HG03565 (cell line): ENCODE measurements around the gene CPNE5.
"Not testable (repeated sequence)": the region's sequence is repeated elsewhere in the genome, so short reads cannot be mapped to it uniquely, and the experiment has no call there.

Experiments
- ATAC-seq: cut with Tn5 transposase; IDR thresholded peaks from one replicate; pipeline ENCODE4 v1.9.1; 2021; ENCODE audit warnings: mild to moderate bottlenecking, moderate library complexity; ENCODE audit not compliant: unreplicated experiment

CPNE5 gene

GRCh38 chr6:36706339-36706738 lies 132.9 kb downstream of the CPNE5 start:
- ATAC-seq: no peak

- not testable (repeated sequence) for ATAC-seq
These were observed 134.2 kb downstream of the CPNE5 start for GRCh38 chr6:36704961-36705577.

DNA sequence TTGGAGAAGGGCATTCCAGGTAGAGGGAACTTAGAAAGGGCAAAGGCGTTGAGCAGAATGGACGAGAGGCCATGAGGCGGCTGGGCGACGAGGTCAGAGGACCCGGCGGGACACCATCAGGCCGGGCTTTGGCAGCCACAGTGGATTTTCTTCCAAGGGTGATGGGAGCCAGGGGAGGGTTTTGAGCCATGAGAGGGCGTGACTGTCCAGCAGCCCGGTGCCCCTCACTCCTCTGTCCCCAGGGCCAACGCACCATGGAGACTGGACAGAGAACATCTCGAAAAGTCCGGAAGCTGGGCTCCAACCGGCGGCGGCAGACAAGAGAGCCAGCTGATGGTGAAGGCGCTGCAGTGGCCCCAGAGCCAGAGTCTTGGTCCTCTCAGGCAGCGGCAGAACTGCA lies 135.3 kb downstream of the CPNE5 start:
- no peak for ATAC-seq

GRCh38 chr6:36703081-36703606 lies 136.1 kb downstream of the CPNE5 start:
- no peak for ATAC-seq

DNA sequence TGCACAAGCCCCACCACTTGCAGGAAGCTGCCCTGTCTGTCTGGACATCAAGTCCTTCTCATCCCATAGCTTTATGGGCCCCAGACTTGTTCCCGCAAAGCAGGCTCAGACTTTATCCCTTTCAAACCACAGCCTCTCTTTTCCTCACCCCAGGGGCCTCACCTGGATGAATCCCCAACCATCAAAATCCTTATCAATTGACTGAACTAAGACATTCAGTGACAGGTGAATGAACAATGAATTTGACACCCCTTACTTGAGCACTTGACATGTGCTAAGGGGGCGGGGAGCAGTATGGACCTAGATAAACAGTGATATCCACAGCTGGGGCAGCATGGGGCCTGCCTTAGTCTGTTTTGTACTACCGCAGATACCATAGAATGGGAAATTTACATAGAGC lies 136.6 kb downstream of the CPNE5 start:
- no peak for ATAC-seq

DNA sequence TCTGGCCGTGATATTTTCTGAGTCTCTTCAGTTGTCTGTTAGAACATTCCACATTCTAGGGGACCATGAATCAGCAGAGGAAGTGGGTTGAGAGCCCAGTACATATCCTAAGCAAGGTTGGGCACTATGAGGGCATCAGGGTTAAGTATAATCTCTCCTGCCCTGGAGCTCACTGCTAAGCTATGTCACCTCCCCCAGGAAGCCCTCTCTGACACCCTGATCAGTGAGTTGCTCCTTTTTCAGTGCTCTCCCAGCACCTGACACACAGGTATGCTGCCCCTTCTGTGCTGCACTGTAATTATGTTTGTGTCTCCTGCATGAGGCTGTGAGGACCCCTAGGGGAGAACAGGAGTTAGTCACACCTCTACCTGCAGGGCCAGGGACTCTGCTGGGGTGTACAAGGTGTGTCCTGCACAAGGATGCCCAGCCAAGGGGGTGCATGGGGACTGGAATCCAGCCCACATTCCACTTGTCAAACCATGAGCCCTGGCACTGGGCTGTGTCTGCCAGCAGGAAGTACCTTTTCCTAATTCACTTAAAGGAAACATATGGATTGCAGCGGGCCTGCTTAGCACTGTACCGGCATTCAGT lies 137.7 kb downstream of the CPNE5 start:
- no peak for ATAC-seq

GRCh38 chr6:36700831-36701230 lies 138.4 kb downstream of the CPNE5 start:
- ATAC-seq: no peak

DNA sequence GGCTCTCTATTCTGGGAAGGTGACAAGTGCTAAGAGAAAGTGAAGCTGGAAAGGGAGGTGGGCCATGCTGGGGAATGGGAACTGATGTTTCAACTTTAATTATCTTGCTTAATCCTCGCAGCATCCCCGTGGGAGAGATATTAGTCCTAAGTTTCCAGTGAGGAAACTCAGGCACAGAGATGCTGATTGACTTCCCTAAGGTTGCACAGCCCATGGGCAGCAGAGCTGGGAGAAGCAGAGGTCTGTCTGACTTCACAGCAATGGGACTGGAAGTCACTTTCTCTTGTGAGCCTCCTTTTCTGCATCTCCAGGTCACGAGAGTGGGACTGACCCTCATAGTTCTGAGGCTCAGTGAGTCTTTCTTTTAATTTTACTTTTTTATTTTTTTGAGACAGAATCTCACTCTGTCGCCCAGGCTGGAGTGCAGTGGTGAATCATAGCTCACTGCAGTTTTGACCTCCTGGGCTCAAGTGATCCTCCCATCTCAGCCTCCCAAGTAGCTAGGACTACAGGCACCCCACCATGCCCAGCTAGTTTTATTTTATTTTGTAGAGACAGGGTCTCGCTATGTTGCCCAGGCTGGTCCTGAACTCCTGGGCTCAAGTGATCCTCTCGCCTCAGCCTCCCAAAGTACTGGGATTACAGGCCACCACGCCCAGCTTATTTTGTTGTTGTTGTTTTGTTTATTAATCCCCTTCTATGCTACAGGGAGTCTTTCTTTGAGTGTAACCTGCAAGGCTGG lies 139.0 kb downstream of the CPNE5 start:
- ATAC-seq: no peak

- no peak for ATAC-seq
These were observed 139.9 kb downstream of the CPNE5 start for GRCh38 chr6:36699348-36699747.

DNA sequence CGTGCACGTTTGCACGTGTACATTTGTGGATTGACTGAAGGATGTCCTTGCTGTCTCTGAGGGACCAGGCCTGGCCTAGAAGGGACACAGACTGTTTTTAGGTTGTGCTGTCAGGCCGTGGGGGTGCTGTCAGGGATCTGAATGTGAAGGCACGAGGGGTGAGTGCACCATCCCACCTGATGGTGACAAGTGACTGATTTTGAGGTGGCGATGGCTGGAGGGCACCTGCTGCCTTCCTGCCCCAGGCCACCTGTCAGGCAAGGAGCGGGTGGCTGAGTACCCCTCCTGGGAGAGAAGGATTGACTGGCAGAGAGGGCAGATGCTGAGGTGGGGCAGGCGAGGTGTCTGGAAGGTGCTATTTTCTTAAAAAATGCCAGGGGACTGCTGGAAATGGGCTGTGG lies 140.4 kb downstream of the CPNE5 start:
- no peak for ATAC-seq

DNA sequence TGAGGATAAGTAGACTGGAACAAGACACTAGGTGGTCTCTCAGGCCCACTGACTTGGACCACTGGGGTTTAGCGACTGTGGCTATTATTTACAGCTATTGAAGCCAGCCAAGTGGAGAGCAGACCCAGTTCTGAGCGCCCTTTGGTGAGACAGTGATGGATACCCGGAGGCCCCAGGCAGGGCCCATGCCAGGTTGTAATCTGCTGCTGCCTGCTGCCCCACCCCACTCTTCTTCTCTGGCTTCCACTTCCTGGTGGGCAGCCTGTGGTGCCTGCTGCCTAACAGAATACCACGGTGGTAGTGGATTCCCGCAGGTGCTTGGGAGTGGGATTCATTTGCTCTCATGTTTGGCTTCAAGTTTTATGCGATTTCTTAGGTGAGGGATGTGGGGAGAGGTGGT lies 141.0 kb downstream of the CPNE5 start:
- ATAC-seq: no peak

DNA sequence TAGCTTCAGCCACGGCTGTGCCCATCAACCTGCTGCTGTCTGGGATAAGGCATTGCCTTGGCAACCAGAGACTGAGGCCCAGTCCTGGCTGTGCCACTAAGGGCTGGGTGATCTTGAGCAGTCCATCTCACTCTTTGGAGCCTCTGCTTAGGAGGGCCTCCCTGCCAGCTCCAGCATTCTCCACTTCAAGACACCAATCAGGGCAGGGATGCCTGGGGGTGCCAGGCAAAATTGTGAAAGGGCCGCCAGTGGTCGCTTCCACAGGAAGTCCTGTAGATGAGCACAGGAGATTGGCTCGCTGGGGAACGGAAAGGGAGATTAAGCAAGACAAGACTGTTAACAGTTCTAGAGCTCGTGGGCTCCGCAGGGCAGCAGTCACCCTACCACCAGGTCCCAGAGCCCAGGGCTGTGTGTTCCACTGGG lies 141.8 kb downstream of the CPNE5 start, which contains the start of gene RAB44:
RAB44 (plus strand) TSS at position 346 of the 423 bp plus-strand sequence. CDS start 6,410 bp downstream, outside the sequence.
- no peak for ATAC-seq

DNA sequence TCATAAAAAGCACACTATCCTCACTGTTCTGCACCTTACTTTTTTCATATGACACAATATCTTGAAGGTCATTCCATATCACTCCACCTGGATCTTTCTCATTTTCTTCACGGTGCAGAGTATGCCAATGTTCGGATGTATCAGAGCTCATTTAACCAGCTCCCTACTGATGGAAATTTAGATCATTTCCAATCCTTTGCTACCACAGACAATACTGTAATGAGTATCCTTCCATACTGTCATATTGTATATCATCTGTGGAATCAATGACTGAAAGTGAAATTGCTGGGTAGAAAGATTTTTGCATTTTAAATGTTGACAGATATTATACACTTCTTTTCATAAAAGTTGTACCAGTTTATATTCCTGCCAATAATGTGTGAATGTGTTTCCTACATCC lies 143.8 kb downstream of the CPNE5 start:
- no peak for ATAC-seq

- no peak for ATAC-seq
These were observed 144.6 kb downstream of the CPNE5 start for GRCh38 chr6:36694616-36695015.

DNA sequence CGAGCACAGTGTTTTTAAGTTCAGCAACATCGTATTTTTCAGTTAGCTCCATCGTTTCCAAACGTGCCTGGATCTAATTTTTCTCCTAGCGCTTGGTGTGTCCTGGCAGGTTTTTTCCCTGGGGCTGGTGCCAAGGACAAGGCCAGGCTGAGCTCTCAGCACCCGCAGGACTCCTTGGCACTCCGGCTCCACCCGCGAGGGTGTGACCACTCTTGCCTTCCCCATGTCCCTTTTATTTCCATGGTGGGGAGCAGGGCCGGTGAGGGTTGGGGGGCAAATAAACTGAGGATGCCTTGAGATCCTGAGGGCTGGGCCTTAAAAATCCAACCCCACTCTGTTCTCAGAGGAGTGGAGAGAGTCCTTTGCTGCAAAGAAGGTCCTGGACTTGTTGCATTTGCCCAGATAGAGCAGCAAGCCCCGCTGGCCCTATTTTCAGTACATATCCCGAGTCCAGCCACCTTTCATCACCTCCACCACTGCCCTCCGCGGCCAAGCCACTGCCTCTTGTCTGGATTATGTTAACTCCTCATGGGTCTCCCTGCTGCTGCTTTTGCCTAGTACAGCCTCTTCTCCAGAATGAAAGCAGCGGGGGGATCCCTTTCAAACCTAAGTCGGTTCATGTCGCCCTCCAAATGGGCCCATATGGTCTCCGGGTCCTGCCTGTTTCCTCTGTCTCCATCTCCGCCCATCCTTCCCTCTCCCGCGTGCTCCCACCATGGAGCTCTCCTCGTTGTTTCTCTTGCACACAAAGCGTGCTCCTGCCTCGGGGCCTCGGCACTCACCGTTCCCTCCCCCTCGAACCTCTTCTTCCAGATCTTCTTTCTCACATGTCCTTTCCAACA lies 146.2 kb downstream of the CPNE5 start:
- no peak for ATAC-seq

- ATAC-seq: peak; percentile 41
These were observed 147.0 kb downstream of the CPNE5 start for GRCh38 chr6:36692220-36692619.

DNA sequence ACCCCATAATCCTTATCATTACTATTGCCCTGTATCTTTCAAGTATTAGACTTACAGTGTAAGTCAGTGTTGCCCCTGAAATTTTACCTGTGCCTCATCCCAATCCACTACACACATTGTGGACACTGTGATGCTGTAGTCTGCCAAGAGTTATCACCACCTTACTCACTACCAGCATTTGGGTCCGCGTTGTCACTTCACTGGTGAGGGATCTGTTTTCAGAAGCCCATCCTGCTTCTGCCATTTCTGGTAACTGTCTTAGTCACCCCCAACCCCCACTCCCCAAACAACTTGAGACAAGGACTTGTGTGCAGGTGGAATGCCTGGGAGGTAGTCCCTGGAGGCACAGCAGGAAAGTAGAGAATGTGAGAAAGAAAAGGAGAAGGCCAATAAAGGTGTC lies 147.6 kb downstream of the CPNE5 start:
- no peak for ATAC-seq

- ATAC-seq: no peak
These were observed 148.2 kb downstream of the CPNE5 start for GRCh38 chr6:36691011-36691410.
